A549 (cell line): ENCODE results near the gene MBP.

Source experiments
- CHD2 ChIP-seq: fragments of 150-350 bp; IDR thresholded peaks from 2 replicates; pipeline ENCODE4 v1.6.1; 2014; ENCODE audit warnings: low read length; ENCODE audit not compliant: partially characterized antibody
- CHD4 ChIP-seq: fragments of 200-600 bp; sonication (generic); IDR thresholded peaks from 2 replicates; pipeline ENCODE4 v1.6.1; 2016; ENCODE audit warnings: antibody characterized with exemption, mild to moderate bottlenecking, borderline replicate concordance
- POLR2A ChIP-seq: IDR thresholded peaks from 2 replicates; pipeline ENCODE4 v1.6.1; 2012; ENCODE audit warnings: mild to moderate bottlenecking, low read length
- TF ChIP-seq, protein P1 (sequence below): fragments of >200 bp; sonication (Bioruptor Twin); formaldehyde crosslinking; IDR thresholded peaks from 3 replicates; pipeline ENCODE4 v1.5.1; 2016
- TF ChIP-seq, protein P2 (sequence below): IDR thresholded peaks from 2 replicates; pipeline ENCODE4 v1.6.1; 2012
- TF ChIP-seq, protein P3 (sequence below): fragments of 450-650 bp; IDR thresholded peaks from 2 replicates; pipeline ENCODE4 v1.6.1; 2014; ENCODE audit warnings: antibody characterized with exemption

DNA sequence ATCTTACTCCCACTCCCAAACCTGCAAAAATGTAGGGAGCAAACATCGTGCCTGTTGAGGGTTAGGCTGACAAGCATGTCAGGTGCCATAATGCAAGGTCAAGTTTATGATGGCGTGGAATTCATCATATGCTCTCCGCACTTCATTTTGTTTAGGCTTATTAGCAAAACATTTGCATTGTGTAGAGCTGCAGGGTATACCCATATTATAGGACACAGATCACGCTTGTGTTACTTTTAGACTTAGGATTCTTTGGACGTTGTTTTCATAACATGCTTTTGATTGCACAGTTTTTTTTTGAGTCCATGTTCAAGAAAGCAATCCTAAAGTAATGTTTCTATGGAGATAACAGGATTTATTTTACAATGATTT lies 22.9 kb downstream of the MBP start:
- TF ChIP-seq CHD4 (no peak), POLR2A (no peak), CHD2 (no peak)
- TF ChIP-seq, protein P1, sequence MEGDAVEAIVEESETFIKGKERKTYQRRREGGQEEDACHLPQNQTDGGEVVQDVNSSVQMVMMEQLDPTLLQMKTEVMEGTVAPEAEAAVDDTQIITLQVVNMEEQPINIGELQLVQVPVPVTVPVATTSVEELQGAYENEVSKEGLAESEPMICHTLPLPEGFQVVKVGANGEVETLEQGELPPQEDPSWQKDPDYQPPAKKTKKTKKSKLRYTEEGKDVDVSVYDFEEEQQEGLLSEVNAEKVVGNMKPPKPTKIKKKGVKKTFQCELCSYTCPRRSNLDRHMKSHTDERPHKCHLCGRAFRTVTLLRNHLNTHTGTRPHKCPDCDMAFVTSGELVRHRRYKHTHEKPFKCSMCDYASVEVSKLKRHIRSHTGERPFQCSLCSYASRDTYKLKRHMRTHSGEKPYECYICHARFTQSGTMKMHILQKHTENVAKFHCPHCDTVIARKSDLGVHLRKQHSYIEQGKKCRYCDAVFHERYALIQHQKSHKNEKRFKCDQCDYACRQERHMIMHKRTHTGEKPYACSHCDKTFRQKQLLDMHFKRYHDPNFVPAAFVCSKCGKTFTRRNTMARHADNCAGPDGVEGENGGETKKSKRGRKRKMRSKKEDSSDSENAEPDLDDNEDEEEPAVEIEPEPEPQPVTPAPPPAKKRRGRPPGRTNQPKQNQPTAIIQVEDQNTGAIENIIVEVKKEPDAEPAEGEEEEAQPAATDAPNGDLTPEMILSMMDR = no peak
- TF ChIP-seq, protein P2, sequence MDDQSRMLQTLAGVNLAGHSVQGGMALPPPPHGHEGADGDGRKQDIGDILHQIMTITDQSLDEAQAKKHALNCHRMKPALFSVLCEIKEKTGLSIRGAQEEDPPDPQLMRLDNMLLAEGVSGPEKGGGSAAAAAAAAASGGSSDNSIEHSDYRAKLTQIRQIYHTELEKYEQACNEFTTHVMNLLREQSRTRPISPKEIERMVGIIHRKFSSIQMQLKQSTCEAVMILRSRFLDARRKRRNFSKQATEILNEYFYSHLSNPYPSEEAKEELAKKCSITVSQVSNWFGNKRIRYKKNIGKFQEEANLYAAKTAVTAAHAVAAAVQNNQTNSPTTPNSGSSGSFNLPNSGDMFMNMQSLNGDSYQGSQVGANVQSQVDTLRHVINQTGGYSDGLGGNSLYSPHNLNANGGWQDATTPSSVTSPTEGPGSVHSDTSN = no peak
- TF ChIP-seq, protein P3, sequence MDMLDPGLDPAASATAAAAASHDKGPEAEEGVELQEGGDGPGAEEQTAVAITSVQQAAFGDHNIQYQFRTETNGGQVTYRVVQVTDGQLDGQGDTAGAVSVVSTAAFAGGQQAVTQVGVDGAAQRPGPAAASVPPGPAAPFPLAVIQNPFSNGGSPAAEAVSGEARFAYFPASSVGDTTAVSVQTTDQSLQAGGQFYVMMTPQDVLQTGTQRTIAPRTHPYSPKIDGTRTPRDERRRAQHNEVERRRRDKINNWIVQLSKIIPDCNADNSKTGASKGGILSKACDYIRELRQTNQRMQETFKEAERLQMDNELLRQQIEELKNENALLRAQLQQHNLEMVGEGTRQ = no peak
